Liver (tissue), 9 donors: Measurements from ENCODE around the gene DSTN. TPM values are rescaled to one million over a fixed set of nuclear protein-coding genes. Genes with fewer than 3 reads are reported as not detected.

Experiments
- DNase-seq: peaks from one replicate; pipeline ENCODE4 v3.0.0-alpha.2; 2017; ENCODE audit warnings: low spot score
- H3K27ac ChIP-seq, 2 donors: one replicate each; pipeline ENCODE4 v1.7.0; 2013; ENCODE audit warnings: inconsistent platforms in 2 of 2, low read length in 2 of 2, control low read depth in 1 of 2, low read depth in 1 of 2, mild to moderate bottlenecking in 1 of 2
- H3K27me3 ChIP-seq, 4 donors: one replicate each; pipeline versions ENCODE4 v1.6.1 to v1.7.0; 2013; ENCODE audit warnings: low read length in 3 of 4, inconsistent platforms in 1 of 4, mild to moderate bottlenecking in 1 of 4, moderate library complexity in 1 of 4; ENCODE audit not compliant: control insufficient read depth in 4 of 4, insufficient read depth in 4 of 4
- H3K36me3 ChIP-seq, 4 donors: one replicate each; pipeline versions ENCODE4 v1.6.1 to v1.7.0; 2013; ENCODE audit warnings: low read length in 3 of 4, mild to moderate bottlenecking in 3 of 4, low read depth in 1 of 4, moderate library complexity in 1 of 4; ENCODE audit not compliant: control insufficient read depth in 4 of 4, insufficient read depth in 3 of 4
- H3K4me1 ChIP-seq, 4 donors: one replicate each; pipeline versions ENCODE4 v1.6.1 to v1.7.0; 2013; ENCODE audit warnings: low read length in 3 of 4, mild to moderate bottlenecking in 3 of 4, moderate library complexity in 1 of 4; ENCODE audit not compliant: control insufficient read depth in 4 of 4, insufficient read depth in 4 of 4
- H3K4me3 ChIP-seq, 3 donors: one replicate each; pipeline versions ENCODE4 v1.6.1 to v1.7.0; 2013; ENCODE audit warnings: low read length in 3 of 3, control low read depth in 1 of 3, low read depth in 1 of 3, mild to moderate bottlenecking in 1 of 3
- H3K9ac ChIP-seq, 2 donors: one replicate each; pipeline ENCODE4 v1.7.0; 2013; ENCODE audit warnings: low read length in 2 of 2, mild to moderate bottlenecking in 2 of 2, moderate library complexity in 2 of 2, control low read depth in 1 of 2, low read depth in 1 of 2
- H3K9me3 ChIP-seq, 4 donors: one replicate each; pipeline versions ENCODE4 v1.6.1 to v1.7.0; 2013; ENCODE audit warnings: low read length in 3 of 4; ENCODE audit not compliant: control insufficient read depth in 4 of 4
- ATF3 ChIP-seq: IDR thresholded peaks from 2 replicates; pipeline ENCODE4 v1.6.1; 2016; ENCODE audit warnings: antibody characterized with exemption
- CTCF ChIP-seq: fragments of 150-350 bp; IDR thresholded peaks from 2 replicates; pipeline ENCODE4 v1.5.1; 2017; ENCODE audit warnings: improper control_type of control experiment, low read depth, low read length; ENCODE audit not compliant: missing input control
- FOXA1 ChIP-seq: IDR thresholded peaks from 2 replicates; pipeline ENCODE4 v1.6.1; 2016; ENCODE audit warnings: antibody characterized with exemption
- FOXA2 ChIP-seq: IDR thresholded peaks from 2 replicates; pipeline ENCODE4 v1.6.1; 2016; ENCODE audit warnings: antibody characterized with exemption
- GABPA ChIP-seq, 2 donors: IDR thresholded peaks in 1 of 2; conservative IDR thresholded peaks in 1 of 2; 2 replicates each; pipeline ENCODE4 v1.6.1; 2016; ENCODE audit warnings: antibody characterized with exemption in 2 of 2, mild to moderate bottlenecking in 1 of 2, moderate library complexity in 1 of 2
- HNF4A ChIP-seq, 2 donors: conservative IDR thresholded peaks; 2 replicates each; pipeline ENCODE4 v1.6.1; 2016; ENCODE audit warnings: antibody characterized with exemption in 2 of 2, mild to moderate bottlenecking in 2 of 2
- HNF4G ChIP-seq: IDR thresholded peaks from 2 replicates; pipeline ENCODE4 v1.6.1; 2016; ENCODE audit warnings: antibody characterized with exemption
- JUND ChIP-seq, 2 donors: IDR thresholded peaks; 2 replicates each; pipeline ENCODE4 v1.6.1; 2016; ENCODE audit warnings: antibody characterized with exemption in 2 of 2
- RAD21 ChIP-seq, 2 donors: IDR thresholded peaks; 2 replicates each; pipeline ENCODE4 v1.6.1; 2016; ENCODE audit warnings: antibody characterized with exemption in 2 of 2, mild to moderate bottlenecking in 2 of 2
- RXRA ChIP-seq, 2 donors: IDR thresholded peaks; 2 replicates each; pipeline ENCODE4 v1.6.1; 2017 to 2018; ENCODE audit warnings: antibody characterized with exemption in 2 of 2, mild to moderate bottlenecking in 1 of 2
- SP1 ChIP-seq: IDR thresholded peaks from 2 replicates; pipeline ENCODE4 v1.6.1; 2018; ENCODE audit warnings: antibody characterized with exemption, mild to moderate bottlenecking
- YY1 ChIP-seq: IDR thresholded peaks from 2 replicates; pipeline ENCODE4 v1.6.1; 2016; ENCODE audit warnings: antibody characterized with exemption, mild to moderate bottlenecking
- WGBS: extraction: QIAGEN DNeasy Blood & Tissue Kit; methylation state at CpG from one replicate; pipeline ENCODE4 v1.1.7; 2013; 5-methylcytosine and 5-hydroxymethylcytosine counted together
- polyA plus RNA-seq, 2 donors: library from polyadenylated mRNA; stranded (reverse) in 1 of 2; unstranded in 1 of 2; fragments of 200-250 nt in 1 of 2; fragments of >200 nt in 1 of 2; fragmentation: Nextera tagmentation in 1 of 2; extraction: Ambion mirVana in 1 of 2; gene quantifications; one replicate each; pipeline versions ENCODE4 v1.2.1 to v1.2.3, GENCODE V29; 2013 to 2015
- total RNA-seq, 2 donors: library from RNA; depleted of rRNA; stranded (reverse); fragments of >200 nt; gene quantifications; one replicate each; pipeline ENCODE4 v1.2.3, GENCODE V29; 2014
- TF ChIP-seq, protein P1 (sequence below): IDR thresholded peaks from 2 replicates; pipeline ENCODE4 v1.6.1; 2016; ENCODE audit warnings: antibody characterized with exemption
- TF ChIP-seq, protein P2 (sequence below): IDR thresholded peaks from 2 replicates; pipeline ENCODE4 v1.6.1; 2016; ENCODE audit warnings: antibody characterized with exemption
- donor health status: healthy.
- donor health status: healthy.
- donor health status: healthy.
- donor health status: healthy.
- donor health status: healthy.

Gene DSTN
- total and polyA plus RNA-seq, 4 donors: 39.9 to 137 (median 108) TPM

- 49% methylated on average over 11 of the region's 11 CpGs for WGBS
- no peak for DNase-seq
- H3K9ac ChIP-seq: no peak overlapping the region
- H3K4me3 ChIP-seq: no peak overlapping the region
- H3K27me3 ChIP-seq: no peaks in the 10 kb centered on the region
- no peaks in the 10 kb centered on the region for H3K9me3 ChIP-seq
- H3K27ac ChIP-seq: no peak overlapping the region
- TF ChIP-seq RAD21 (IDR thresholded peaks at IDR 0.05) (peak in 1 of 2 donors; percentile 30), HNF4G (no peak), FOXA2 (no peak), JUND (IDR thresholded peaks at IDR 0.05) (no peak), SP1 (peak; percentile 27), RXRA (IDR thresholded peaks at IDR 0.05) (peak; percentile 9 to 17), FOXA1 (no peak), CTCF (no peak), ATF3 (no peak), HNF4A (conservative IDR thresholded peaks at IDR 0.05) (peak; percentile 5 to 10)
- TF ChIP-seq, protein P1, sequence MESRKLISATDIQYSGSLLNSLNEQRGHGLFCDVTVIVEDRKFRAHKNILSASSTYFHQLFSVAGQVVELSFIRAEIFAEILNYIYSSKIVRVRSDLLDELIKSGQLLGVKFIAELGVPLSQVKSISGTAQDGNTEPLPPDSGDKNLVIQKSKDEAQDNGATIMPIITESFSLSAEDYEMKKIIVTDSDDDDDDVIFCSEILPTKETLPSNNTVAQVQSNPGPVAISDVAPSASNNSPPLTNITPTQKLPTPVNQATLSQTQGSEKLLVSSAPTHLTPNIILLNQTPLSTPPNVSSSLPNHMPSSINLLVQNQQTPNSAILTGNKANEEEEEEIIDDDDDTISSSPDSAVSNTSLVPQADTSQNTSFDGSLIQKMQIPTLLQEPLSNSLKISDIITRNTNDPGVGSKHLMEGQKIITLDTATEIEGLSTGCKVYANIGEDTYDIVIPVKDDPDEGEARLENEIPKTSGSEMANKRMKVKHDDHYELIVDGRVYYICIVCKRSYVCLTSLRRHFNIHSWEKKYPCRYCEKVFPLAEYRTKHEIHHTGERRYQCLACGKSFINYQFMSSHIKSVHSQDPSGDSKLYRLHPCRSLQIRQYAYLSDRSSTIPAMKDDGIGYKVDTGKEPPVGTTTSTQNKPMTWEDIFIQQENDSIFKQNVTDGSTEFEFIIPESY: no peak
- TF ChIP-seq, protein P2, sequence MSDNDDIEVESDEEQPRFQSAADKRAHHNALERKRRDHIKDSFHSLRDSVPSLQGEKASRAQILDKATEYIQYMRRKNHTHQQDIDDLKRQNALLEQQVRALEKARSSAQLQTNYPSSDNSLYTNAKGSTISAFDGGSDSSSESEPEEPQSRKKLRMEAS: no peak
- H3K4me1 ChIP-seq: peaks cover 0 to 11% (median 5%) of the 10 kb centered on the region in 4 donors
- H3K36me3 ChIP-seq: no peaks in the 10 kb centered on the region
Measured at GRCh38 chr20:17556837-17557674, 12.8 kb upstream of the DSTN start.

GRCh38 chr20:17557675-17558006, 12.2 kb upstream of the DSTN start:
- peak overlapping the region; percentile 2 to 29 for H3K27ac ChIP-seq
- TF ChIP-seq HNF4G (no peak), JUND (IDR thresholded peaks at IDR 0.05) (no peak), YY1 (no peak), GABPA (IDR thresholded peaks at IDR 0.05 in 1 of 2, conservative IDR thresholded peaks at IDR 0.05 in 1 of 2) (no peak), SP1 (no peak), ATF3 (no peak), RAD21 (IDR thresholded peaks at IDR 0.05) (no peak), CTCF (no peak)
- TF ChIP-seq, protein P2: no peak
- TF ChIP-seq, protein P1: no peak
- H3K9me3 ChIP-seq: no peaks in the 10 kb centered on the region
- H3K36me3 ChIP-seq: no peaks in the 10 kb centered on the region
- H3K4me1 ChIP-seq: peaks cover 0 to 11% (median 5%) of the 10 kb centered on the region in 4 donors
- H3K27me3 ChIP-seq: no peaks in the 10 kb centered on the region
- DNase-seq: no peak
- no peak overlapping the region for H3K9ac ChIP-seq
- WGBS: 80% methylated on average over 3 of the region's 3 CpGs
- no peak overlapping the region for H3K4me3 ChIP-seq
